Ishikawa (cell line): ENCODE data around the gene ALDH1B1.

Experiments
- EGR1 ChIP-seq: IDR thresholded peaks from 2 replicates; pipeline ENCODE4 v1.6.1; 2012
- EP300 ChIP-seq: IDR thresholded peaks from 2 replicates; pipeline ENCODE4 v1.6.1; 2012; ENCODE audit warnings: borderline replicate concordance
- FOXM1 ChIP-seq: IDR thresholded peaks from 2 replicates; pipeline ENCODE4 v1.6.1; 2012; ENCODE audit warnings: low read depth, borderline replicate concordance
- REST ChIP-seq: IDR thresholded peaks from 2 replicates; pipeline ENCODE4 v1.6.1; 2012; ENCODE audit warnings: low read depth, mild to moderate bottlenecking
- TAF1 ChIP-seq: IDR thresholded peaks from 2 replicates; pipeline ENCODE4 v1.6.1; 2012; ENCODE audit warnings: low read depth, mild to moderate bottlenecking
- TF ChIP-seq, protein P1 (sequence below): IDR thresholded peaks from 2 replicates; pipeline ENCODE4 v1.6.1; 2012

GRCh38 chr9:38412751-38413150 lies 20.2 kb downstream of the ALDH1B1 start:
- no peak for TF ChIP-seq TAF1
- no peak for TF ChIP-seq EGR1
- no peak for TF ChIP-seq REST
- TF ChIP-seq FOXM1, result no peak
- TF ChIP-seq, protein P1, sequence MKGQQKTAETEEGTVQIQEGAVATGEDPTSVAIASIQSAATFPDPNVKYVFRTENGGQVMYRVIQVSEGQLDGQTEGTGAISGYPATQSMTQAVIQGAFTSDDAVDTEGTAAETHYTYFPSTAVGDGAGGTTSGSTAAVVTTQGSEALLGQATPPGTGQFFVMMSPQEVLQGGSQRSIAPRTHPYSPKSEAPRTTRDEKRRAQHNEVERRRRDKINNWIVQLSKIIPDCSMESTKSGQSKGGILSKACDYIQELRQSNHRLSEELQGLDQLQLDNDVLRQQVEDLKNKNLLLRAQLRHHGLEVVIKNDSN, result no peak
- no peak for TF ChIP-seq EP300
